A549 (cell line): ENCODE results near the gene STIMATE. TPM values are rescaled to one million over a fixed set of nuclear protein-coding genes. Genes with fewer than 3 reads are reported as not detected.

Experiments
- ATAC-seq, 2 experiments: fragments of 200-7000 bp in 1 of 2; fragments of >200 bp in 1 of 2; cut with Nextera tagmentation in 1 of 2; cut with Tn5 transposase in 1 of 2; 3 replicates each; pipeline versions ENCODE4 v1.8.0 to v1.9.1; 2018 to 2020; ENCODE audit warnings: mild to moderate bottlenecking in 1 of 2, moderate library complexity in 1 of 2
- CTCF ChIA-PET: fragments of 300-600 bp; sonication (Branson Sonifier 250); formaldehyde crosslinking; extraction: SDS; loops from one replicate; lab custom pipeline; 2021; ENCODE audit warnings: antibody characterized with exemption, inconsistent platforms; lab: Yijun Ruan, JAX
- POLR2A ChIA-PET: fragments of 350-600 bp; formaldehyde crosslinking; extraction: SDS; loops from one replicate; lab custom pipeline; 2021; ENCODE audit warnings: antibody characterized with exemption, inconsistent platforms; lab: Yijun Ruan, JAX
- DNase-seq, 2 experiments: peaks; one replicate each; pipeline versions ENCODE4 v3.0.0 to v3.0.0-alpha.2; 2011 to 2016; ENCODE audit warnings: low read depth in 1 of 2, low spot score in 1 of 2
- FAIRE-seq: peaks from 2 replicates; lab custom pipeline; 2011; peaks lifted over from hg19 to GRCh38; lab: Jason Lieb, UNC
- H3K27ac ChIP-seq, 2 experiments: fragments of >200 bp; sonication (Bioruptor Twin); formaldehyde crosslinking; 3 replicates each; pipeline ENCODE4 v1.5.1; 2016 to 2017
- H3K4me1 ChIP-seq: fragments of >200 bp; sonication (Bioruptor Twin); formaldehyde crosslinking; 3 replicates; pipeline ENCODE4 v1.6.1; 2016
- H3K4me2 ChIP-seq: fragments of >200 bp; sonication (Bioruptor Twin); formaldehyde crosslinking; 3 replicates; pipeline ENCODE4 v1.6.1; 2016
- H3K4me3 ChIP-seq: fragments of >200 bp; sonication (Bioruptor Twin); formaldehyde crosslinking; 3 replicates; pipeline ENCODE4 v1.5.1; 2016
- H3K9me3 ChIP-seq: fragments of >200 bp; sonication (Bioruptor Twin); formaldehyde crosslinking; 3 replicates; pipeline ENCODE4 v1.6.1; 2016
- ATOH8 ChIP-seq: fragments of 250-450 bp; sonication (Bioruptor Pico); IDR thresholded peaks from 2 replicates; pipeline ENCODE4 v1.5.0; 2020; ENCODE audit warnings: low read depth, mild to moderate bottlenecking, moderate library complexity
- CBX2 ChIP-seq: fragments of 200-600 bp; sonication (generic); IDR thresholded peaks from 2 replicates; pipeline ENCODE4 v1.6.1; 2016; ENCODE audit warnings: low read depth, mild to moderate bottlenecking, borderline replicate concordance
- CBX8 ChIP-seq: fragments of 200-600 bp; sonication (generic); IDR thresholded peaks from 2 replicates; pipeline ENCODE4 v1.6.1; 2016
- CTCF ChIP-seq: fragments of >200 bp; sonication (Bioruptor Twin); formaldehyde crosslinking; IDR thresholded peaks from 3 replicates; pipeline ENCODE4 v1.5.1; 2016
- EHF ChIP-seq: fragments of 250-450 bp; sonication (Bioruptor Pico); IDR thresholded peaks from 2 replicates; pipeline ENCODE4 v1.5.0; 2020; ENCODE audit warnings: mild to moderate bottlenecking
- ESRRA ChIP-seq: fragments of 150-350 bp; IDR thresholded peaks from 2 replicates; pipeline ENCODE4 v1.6.1; 2014; ENCODE audit warnings: mild to moderate bottlenecking, low read length, borderline replicate concordance
- JUN ChIP-seq, 2 experiments: fragments of >200 bp; sonication (Bioruptor Twin); formaldehyde crosslinking; IDR thresholded peaks; 2 replicates in 1 of 2; 3 replicates in 1 of 2; pipeline ENCODE4 v1.6.1; 2016 to 2017
- KDM1A ChIP-seq: fragments of 200-600 bp; sonication (generic); IDR thresholded peaks from 2 replicates; pipeline ENCODE4 v1.6.1; 2016; ENCODE audit warnings: low read depth, mild to moderate bottlenecking
- KDM5A ChIP-seq: fragments of 200-600 bp; sonication (generic); IDR thresholded peaks from 2 replicates; pipeline ENCODE4 v1.6.1; 2016; ENCODE audit warnings: antibody characterized with exemption, mild to moderate bottlenecking
- MAZ ChIP-seq: fragments of 150-350 bp; IDR thresholded peaks from 2 replicates; pipeline ENCODE4 v1.6.1; 2014; ENCODE audit warnings: antibody characterized with exemption, low read depth, low read length, borderline replicate concordance
- NPAS2 ChIP-seq: fragments of 250-450 bp; sonication (Bioruptor Pico); IDR thresholded peaks from 2 replicates; pipeline ENCODE4 v1.8.0; 2022; ENCODE audit warnings: mild to moderate bottlenecking, moderate library complexity, borderline replicate concordance
- PHF8 ChIP-seq: fragments of 200-600 bp; sonication (generic); IDR thresholded peaks from 2 replicates; pipeline ENCODE4 v1.6.1; 2016; ENCODE audit warnings: low read depth, mild to moderate bottlenecking, antibody characterized with exemption, moderate library complexity, borderline replicate concordance
- POLR2AphosphoS2 ChIP-seq: conservative IDR thresholded peaks from 2 replicates; pipeline ENCODE4 v1.6.1; 2012; ENCODE audit warnings: low read length, improper control_type of control experiment, inconsistent platforms
- RNF2 ChIP-seq: fragments of 200-600 bp; sonication (generic); IDR thresholded peaks from 2 replicates; pipeline ENCODE4 v1.6.1; 2016; ENCODE audit warnings: low read depth, mild to moderate bottlenecking, antibody characterized with exemption, moderate library complexity, borderline replicate concordance
- SREBF2 ChIP-seq: fragments of 450-650 bp; IDR thresholded peaks from 2 replicates; pipeline ENCODE4 v1.6.1; 2014; ENCODE audit warnings: mild to moderate bottlenecking, moderate library complexity
- TP53 ChIP-seq: fragments of 250-450 bp; sonication (Bioruptor Pico); IDR thresholded peaks from 2 replicates; pipeline ENCODE4 v1.5.0; 2021; ENCODE audit warnings: mild to moderate bottlenecking, moderate library complexity
- ZNF302 ChIP-seq: fragments of 250-450 bp; sonication (Bioruptor Pico); IDR thresholded peaks from 2 replicates; pipeline ENCODE4 v1.9.0; 2021; ENCODE audit warnings: inconsistent platforms, mild to moderate bottlenecking, moderate library complexity
- WGBS: methylation state at CpG from one replicate; pipeline ENCODE4 v1.1.6; 2017; ENCODE audit errors: missing lambda C conversion rate; 5-methylcytosine and 5-hydroxymethylcytosine counted together
- polyA plus RNA-seq, 4 experiments: library from polyadenylated mRNA; depleted of rRNA in 3 of 4; stranded (reverse); fragments of >200 nt; fragmentation: RNase III in 1 of 4; extraction: RNeasy Plus Mini Kit Qiagen cat#74134 plus additional on column Dnase treatment in 1 of 4; gene quantifications; 2 replicates in 3 of 4; 3 replicates in 1 of 4; pipeline ENCODE4 v1.2.3, GENCODE V29; 2011 to 2017
- TF ChIP-seq, protein P1 (sequence below): fragments of >200 bp; sonication (Bioruptor Twin); formaldehyde crosslinking; IDR thresholded peaks from 2 replicates; pipeline ENCODE4 v1.6.1; 2016
- TF ChIP-seq, protein P2 (sequence below): IDR thresholded peaks from 2 replicates; pipeline ENCODE4 v1.6.1; 2012; ENCODE audit warnings: low read depth, borderline replicate concordance

Gene STIMATE
- polyA plus RNA-seq, 2 of the 4 experiments (the other 2 are of a cell fraction): 5.2 to 5.5 TPM

DNA sequence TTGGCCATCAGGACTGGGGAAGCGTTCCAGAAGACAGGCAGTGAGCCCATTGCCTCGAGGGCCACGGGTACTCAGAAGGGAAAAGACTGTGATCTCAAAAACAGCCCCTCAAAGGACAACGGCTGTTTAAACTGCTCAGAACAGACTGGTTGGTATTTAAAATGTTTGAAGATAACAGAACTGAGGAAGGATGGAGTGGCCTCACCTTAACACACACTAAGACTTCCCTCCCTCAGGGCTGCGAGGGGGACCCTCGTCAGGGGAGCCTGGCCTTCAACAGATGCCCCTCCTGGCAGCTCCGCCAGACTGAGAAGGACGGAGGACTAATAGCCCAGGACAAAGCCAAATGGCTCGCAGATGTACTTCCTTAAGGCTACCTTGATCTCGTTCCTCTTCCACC is 2.6 kb downstream of the STIMATE start:
- no peak for DNase-seq
- H3K27ac ChIP-seq: no peak overlapping the region
- no peak overlapping the region for H3K4me2 ChIP-seq
- WGBS: 87% methylated on average over 10 of the region's 10 CpGs
- TF ChIP-seq PHF8 (no peak), RNF2 (no peak), EHF (CRISPR knock-in tag) (no peak), CTCF (no peak), ZNF302 (no peak)
- TF ChIP-seq, protein P1, sequence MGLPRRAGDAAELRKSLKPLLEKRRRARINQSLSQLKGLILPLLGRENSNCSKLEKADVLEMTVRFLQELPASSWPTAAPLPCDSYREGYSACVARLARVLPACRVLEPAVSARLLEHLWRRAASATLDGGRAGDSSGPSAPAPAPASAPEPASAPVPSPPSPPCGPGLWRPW: no peak
- TF ChIP-seq, protein P2, sequence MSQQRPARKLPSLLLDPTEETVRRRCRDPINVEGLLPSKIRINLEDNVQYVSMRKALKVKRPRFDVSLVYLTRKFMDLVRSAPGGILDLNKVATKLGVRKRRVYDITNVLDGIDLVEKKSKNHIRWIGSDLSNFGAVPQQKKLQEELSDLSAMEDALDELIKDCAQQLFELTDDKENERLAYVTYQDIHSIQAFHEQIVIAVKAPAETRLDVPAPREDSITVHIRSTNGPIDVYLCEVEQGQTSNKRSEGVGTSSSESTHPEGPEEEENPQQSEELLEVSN: no peak
- TF ChIP-seq, all 56 proteins: peak for 0
- ChIA-PET POLR2A (no interaction called here), CTCF (interaction anchor here (2.8 kb wide), 1 partner anchor 8 kb away, joined by 8 read pairs; no protein-coding TSS in a partner anchor)
- H3K4me1 ChIP-seq: peaks cover 4% of the 10 kb centered on the region; the same call in 1 of the 3 replicates
- no peak for ATAC-seq
- FAIRE-seq: no peak
- H3K4me3 ChIP-seq: no peak overlapping the region
- H3K9me3 ChIP-seq: no peaks in the 10 kb centered on the region

GRCh38 chr3:52893723-52894122 is 3.6 kb downstream of the STIMATE start:
- DNase-seq: no peak
- WGBS: 36% methylated on average over 4 of the region's 4 CpGs
- H3K4me1 ChIP-seq: peaks cover 4% of the 10 kb centered on the region; the same call in 1 of the 3 replicates
- ChIA-PET CTCF (interaction anchor here (0.6 to 2.8 kb wide), 3 partner anchors 9 to 238 kb away, joined by 3 to 8 read pairs (median 3); no protein-coding TSS in a partner anchor), POLR2A (no interaction called here)
- no peak overlapping the region for H3K4me3 ChIP-seq
- H3K27ac ChIP-seq: no peak overlapping the region
- H3K4me2 ChIP-seq: no peak overlapping the region
- H3K9me3 ChIP-seq: no peaks in the 10 kb centered on the region
- no peak for FAIRE-seq
- no peak for ATAC-seq
- no peak for TF ChIP-seq JUN (IDR thresholded peaks at IDR 0.05)
- no peak for TF ChIP-seq ATOH8 (CRISPR knock-in tag)
- no peak for TF ChIP-seq CBX8
- no peak for TF ChIP-seq KDM1A

- DNase-seq: no peak
- peaks cover 1% of the 10 kb centered on the region; the same call in 1 of the 3 replicates for H3K4me1 ChIP-seq
- no peak overlapping the region for H3K4me2 ChIP-seq
- TF ChIP-seq SREBF2 (no peak), POLR2AphosphoS2 (no peak), TP53 (CRISPR knock-in tag) (no peak), ZNF302 (no peak), ESRRA (no peak), NPAS2 (CRISPR knock-in tag) (no peak), MAZ (no peak), KDM5A (no peak), CBX2 (no peak)
- TF ChIP-seq, protein P2: no peak
- TF ChIP-seq, protein P1: no peak
- ATAC-seq: no peak
- 85% methylated on average over 8 of the region's 8 CpGs for WGBS
- no peak overlapping the region for H3K4me3 ChIP-seq
- FAIRE-seq: no peak
- no peak overlapping the region for H3K27ac ChIP-seq
- CTCF ChIA-PET: interaction anchor here (1.0 to 2.8 kb wide), 2 partner anchors 10 to 14 kb away, joined by 3 to 8 read pairs; no protein-coding TSS in a partner anchor
- H3K9me3 ChIP-seq: no peaks in the 10 kb centered on the region
- POLR2A ChIA-PET: interaction anchor here (0.6 kb wide), 1 partner anchor 19 kb away, joined by 3 read pairs; no protein-coding TSS in a partner anchor
These were observed 4.6 kb downstream of the STIMATE start for GRCh38 chr3:52892625-52893311.
